ENCODE data around the gene C1orf105.

DNA sequence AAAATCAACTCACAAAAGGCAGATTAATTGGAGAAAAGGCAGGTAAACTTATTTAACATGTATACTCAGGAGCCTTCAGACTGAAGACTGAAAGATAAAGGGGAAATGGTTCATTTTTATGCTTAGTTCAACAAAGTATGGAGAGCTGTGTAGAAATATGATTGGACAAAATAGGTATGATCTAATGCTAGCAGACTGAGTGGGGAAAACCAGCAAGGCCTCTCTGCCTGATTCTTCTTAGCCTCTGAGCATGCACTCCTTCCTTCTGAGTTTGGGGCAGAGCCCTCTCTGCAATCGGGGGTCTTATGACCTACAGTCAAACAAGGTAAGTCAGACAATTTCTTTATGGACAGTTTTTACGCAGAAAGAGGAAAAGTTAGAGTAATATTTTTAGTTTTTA is 73.7 kb downstream of the C1orf105 start:
- TF ChIP-seq CTCF (IDR thresholded peaks at IDR 0.05) (no peak), POLR2A (IDR thresholded peaks at IDR 0.05) (no peak)
